A673 (cell line): ENCODE measurements around the gene POLE. TPM values are rescaled to one million over a fixed set of nuclear protein-coding genes. Genes with fewer than 3 reads are reported as not detected.

ENCODE experiments used
- BruUV-seq: library from RNA; stranded (reverse); fragments of 400-500 nt; replicated peaks from 2 replicates; lab custom pipeline; 2021; lab: Mats Ljungman, UMichigan
- CTCF ChIA-PET: fragments of 300-600 bp; sonication (Branson Sonifier 250); formaldehyde crosslinking; loops from one replicate; lab custom pipeline; 2022; ENCODE audit warnings: antibody characterized with exemption; lab: Charles Lee
- POLR2A ChIA-PET: fragments of 300-600 bp; sonication (Branson Sonifier 250); formaldehyde crosslinking; loops from one replicate; lab custom pipeline; 2022; ENCODE audit warnings: antibody characterized with exemption; ENCODE audit not compliant: low non-redundant PET; lab: Charles Lee
- DNase-seq: peaks from one replicate; pipeline ENCODE4 v3.0.0-alpha.2; 2015; ENCODE audit warnings: low spot score
- H3K27ac ChIP-seq: fragments of 200-600 bp; sonication (generic); 2 replicates; pipeline ENCODE4 v1.5.1; 2016; ENCODE audit warnings: mixed run types, low read depth, mild to moderate bottlenecking, mixed read lengths, antibody characterized with exemption, low read length; ENCODE audit not compliant: poor library complexity, severe bottlenecking
- H3K27me3 ChIP-seq: fragments of 200-600 bp; sonication (generic); replicated peaks from 2 replicates; pipeline ENCODE4 v1.6.1; 2017; ENCODE audit warnings: mixed run types, low read depth, mild to moderate bottlenecking, mixed read lengths, antibody characterized with exemption, low read length; ENCODE audit not compliant: insufficient read depth, poor library complexity
- H3K36me3 ChIP-seq: fragments of 200-600 bp; sonication (generic); 2 replicates; pipeline ENCODE4 v1.6.1; 2016; ENCODE audit warnings: mixed run types, mild to moderate bottlenecking, mixed read lengths, antibody characterized with exemption, low read length; ENCODE audit not compliant: insufficient read depth, poor library complexity, severe bottlenecking
- H3K4me1 ChIP-seq: fragments of 200-600 bp; sonication (generic); 2 replicates; pipeline ENCODE4 v1.6.1; 2017; ENCODE audit warnings: mixed run types, mild to moderate bottlenecking, mixed read lengths, antibody characterized with exemption, low read length; ENCODE audit not compliant: insufficient read depth, poor library complexity, severe bottlenecking
- H3K4me3 ChIP-seq: fragments of 200-600 bp; sonication (generic); 2 replicates; pipeline ENCODE4 v1.5.1; 2016; ENCODE audit warnings: low read depth, mixed run types, mild to moderate bottlenecking, mixed read lengths, low read length; ENCODE audit not compliant: poor library complexity, severe bottlenecking
- H3K9me3 ChIP-seq: fragments of 200-600 bp; sonication (generic); 2 replicates; pipeline ENCODE4 v1.6.1; 2016; ENCODE audit warnings: mixed run types, low read depth, mild to moderate bottlenecking, mixed read lengths, antibody characterized with exemption, low read length; ENCODE audit not compliant: poor library complexity, severe bottlenecking
- EZH2 ChIP-seq: fragments of 200-600 bp; sonication (generic); IDR thresholded peaks from 2 replicates; pipeline ENCODE4 v1.6.1; 2017; ENCODE audit warnings: borderline replicate concordance, low read depth, mild to moderate bottlenecking, mixed read lengths, antibody characterized with exemption, low read length; ENCODE audit not compliant: poor library complexity, severe bottlenecking
- intact Hi-C: fragments of 100-400 bp; cut with micrococcal nuclease; formaldehyde crosslinking; loops from one replicate; pipeline ENCODE4 v1.10.0; 2022; ENCODE audit not compliant: unreplicated experiment
- total RNA-seq: library from RNA; stranded (reverse); gene quantifications from 2 replicates; pipeline ENCODE4 v1.2.3, GENCODE V29; 2021
- TF ChIP-seq, protein P1 (sequence below): fragments of 300-800, 200-600 bp; sonication (generic); conservative IDR thresholded peaks from 2 replicates; pipeline ENCODE4 v1.5.1; 2017; ENCODE audit warnings: low read depth, mild to moderate bottlenecking, antibody characterized with exemption, low read length, moderate library complexity, mixed read lengths

POLE gene
- total RNA-seq, 1 experiment from 2014 or later, result 239 TPM

GRCh38 chr12:132672116-132672515, 15.0 kb downstream of the POLE start:
- Histone ChIP-seq H3K27me3 (no peaks in the 10 kb centered on the region), H3K4me3 (no peak overlapping the region), H3K4me1 (no peaks in the 10 kb centered on the region), H3K9me3 (no peaks in the 10 kb centered on the region), H3K36me3 (peaks cover 89% of the 10 kb centered on the region), H3K27ac (no peak overlapping the region)
- ChIA-PET POLR2A (no interaction called here), CTCF (no interaction called here)
- no TSS peak for BruUV-seq
- DNase-seq, result no peak
- no peak for TF ChIP-seq EZH2
- TF ChIP-seq, protein P1, sequence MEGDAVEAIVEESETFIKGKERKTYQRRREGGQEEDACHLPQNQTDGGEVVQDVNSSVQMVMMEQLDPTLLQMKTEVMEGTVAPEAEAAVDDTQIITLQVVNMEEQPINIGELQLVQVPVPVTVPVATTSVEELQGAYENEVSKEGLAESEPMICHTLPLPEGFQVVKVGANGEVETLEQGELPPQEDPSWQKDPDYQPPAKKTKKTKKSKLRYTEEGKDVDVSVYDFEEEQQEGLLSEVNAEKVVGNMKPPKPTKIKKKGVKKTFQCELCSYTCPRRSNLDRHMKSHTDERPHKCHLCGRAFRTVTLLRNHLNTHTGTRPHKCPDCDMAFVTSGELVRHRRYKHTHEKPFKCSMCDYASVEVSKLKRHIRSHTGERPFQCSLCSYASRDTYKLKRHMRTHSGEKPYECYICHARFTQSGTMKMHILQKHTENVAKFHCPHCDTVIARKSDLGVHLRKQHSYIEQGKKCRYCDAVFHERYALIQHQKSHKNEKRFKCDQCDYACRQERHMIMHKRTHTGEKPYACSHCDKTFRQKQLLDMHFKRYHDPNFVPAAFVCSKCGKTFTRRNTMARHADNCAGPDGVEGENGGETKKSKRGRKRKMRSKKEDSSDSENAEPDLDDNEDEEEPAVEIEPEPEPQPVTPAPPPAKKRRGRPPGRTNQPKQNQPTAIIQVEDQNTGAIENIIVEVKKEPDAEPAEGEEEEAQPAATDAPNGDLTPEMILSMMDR, result no peak
- intact Hi-C loops, result no loop called here

GRCh38 chr12:132669166-132669879, 17.8 kb downstream of the POLE start:
- H3K4me1 ChIP-seq, result no peaks in the 10 kb centered on the region
- no peak overlapping the region for H3K27ac ChIP-seq
- ChIA-PET POLR2A (no interaction called here), CTCF (no interaction called here)
- H3K36me3 ChIP-seq, result peaks cover 90% of the 10 kb centered on the region
- no peak overlapping the region for H3K4me3 ChIP-seq
- no peak for DNase-seq
- TF ChIP-seq, protein P1, result no peak
- no peak for TF ChIP-seq EZH2
- no TSS peak for BruUV-seq
- H3K27me3 ChIP-seq, result no peaks in the 10 kb centered on the region
- H3K9me3 ChIP-seq, result no peaks in the 10 kb centered on the region
- intact Hi-C loops, result no loop called here

- Histone ChIP-seq H3K4me1 (no peaks in the 10 kb centered on the region), H3K9me3 (no peaks in the 10 kb centered on the region), H3K36me3 (peaks cover 92% of the 10 kb centered on the region), H3K27ac (no peak overlapping the region), H3K27me3 (no peaks in the 10 kb centered on the region), H3K4me3 (no peak overlapping the region)
- intact Hi-C loops, result no loop called here
- ChIA-PET CTCF (no interaction called here), POLR2A (no interaction called here)
- no TSS peak for BruUV-seq
- TF ChIP-seq EZH2, result no peak
- TF ChIP-seq, protein P1, result no peak
- DNase-seq, result no peak
These were observed 18.7 kb downstream of the POLE start for GRCh38 chr12:132668191-132669088.
